Kidney epithelial cell (primary cell): ENCODE data around the gene GARNL3. TPM values are rescaled to one million over a fixed set of nuclear protein-coding genes. Genes with fewer than 3 reads are reported as not detected.
A peak's percentile ranks its signal among the peaks of the same experiment; 100 is the strongest.

Source experiments
- DNase-seq: peaks from one replicate; pipeline ENCODE4 v3.0.0-alpha.2; 2010; ENCODE audit warnings: low read depth
- H3K27me3 ChIP-seq: 2 replicates; pipeline ENCODE4 v1.6.0; 2011; ENCODE audit warnings: low read length; ENCODE audit not compliant: control insufficient read depth, insufficient read depth
- H3K36me3 ChIP-seq: 2 replicates; pipeline ENCODE4 v1.5.1; 2011; ENCODE audit warnings: low read length; ENCODE audit not compliant: control insufficient read depth, insufficient read depth
- H3K4me3 ChIP-seq: 2 replicates; pipeline ENCODE4 v1.5.1; 2011; ENCODE audit warnings: low read depth, mild to moderate bottlenecking, control low read depth, low read length
- CTCF ChIP-seq: IDR thresholded peaks from 2 replicates; pipeline ENCODE4 v1.5.1; 2011; ENCODE audit warnings: mild to moderate bottlenecking, moderate library complexity, low read length, control low read depth, inconsistent platforms; ENCODE audit not compliant: insufficient read depth, poor library complexity, severe bottlenecking
- total RNA-seq: library from RNA; depleted of rRNA; stranded (reverse); fragments of >200 nt; gene quantifications from 2 replicates; pipeline ENCODE4 v1.2.3, GENCODE V29; 2015

Gene GARNL3
- total RNA-seq, 1 donor from 2014 or later = 5.3 TPM

GRCh38 chr9:127422787-127423186 lies 158.2 kb downstream of the GARNL3 start:
- Histone ChIP-seq H3K27me3 (no peaks in the 10 kb centered on the region), H3K36me3 (no peaks in the 10 kb centered on the region), H3K4me3 (peak overlapping the region; percentile 90)
- no peak for TF ChIP-seq CTCF
- no peak for DNase-seq

GRCh38 chr9:127423476-127423933 lies 158.9 kb downstream of the GARNL3 start:
- peak overlapping the region; percentile 90 for H3K4me3 ChIP-seq

GRCh38 chr9:127423934-127424675 lies 159.5 kb downstream of the GARNL3 start, which contains the start of gene ZNF79:
ZNF79 (plus strand) TSS chr9:127424382; CDS start chr9:127424788, 406 bp downstream.
- H3K36me3 ChIP-seq = no peaks in the 10 kb centered on the region
- H3K4me3 ChIP-seq = peak within 1 kb of the TSS; percentile 90
- peak; percentile 69 for DNase-seq
- TF ChIP-seq CTCF = no peak
- no peaks in the 10 kb centered on the region for H3K27me3 ChIP-seq

More at GRCh38 chr9:127423476-127423933, 158.9 kb downstream of the GARNL3 start:
- H3K27me3 ChIP-seq = no peaks in the 10 kb centered on the region
- H3K36me3 ChIP-seq = no peaks in the 10 kb centered on the region
- no peak for TF ChIP-seq CTCF
- DNase-seq = no peak

GRCh38 chr9:127424676-127424999 lies 160.1 kb downstream of the GARNL3 start:
- no peak for DNase-seq
- H3K27me3 ChIP-seq = no peaks in the 10 kb centered on the region
- TF ChIP-seq CTCF = no peak

GRCh38 chr9:127426756-127427155 lies 162.2 kb downstream of the GARNL3 start:
- DNase-seq = no peak
- Histone ChIP-seq H3K27me3 (no peaks in the 10 kb centered on the region), H3K36me3 (no peaks in the 10 kb centered on the region), H3K4me3 (no peak overlapping the region)
- no peak for TF ChIP-seq CTCF

More at GRCh38 chr9:127424676-127424999, 160.1 kb downstream of the GARNL3 start:
- peak overlapping the region; percentile 90 for H3K4me3 ChIP-seq
- no peaks in the 10 kb centered on the region for H3K36me3 ChIP-seq

- H3K27me3 ChIP-seq = no peaks in the 10 kb centered on the region
- H3K4me3 ChIP-seq = no peak overlapping the region
- H3K36me3 ChIP-seq = no peaks in the 10 kb centered on the region
- no peak for DNase-seq
- no peak for TF ChIP-seq CTCF
Measured at GRCh38 chr9:127428348-127428747, 163.8 kb downstream of the GARNL3 start.
